Prostate gland (tissue), 2 donors: Measurements from ENCODE around the gene NCBP1.

Source experiments
- POLR2AphosphoS5 ChIP-seq: sonication (generic); formaldehyde crosslinking; IDR thresholded peaks from one replicate; pipeline ENCODE4 v1.6.1; 2017; ENCODE audit warnings: antibody characterized with exemption
- TF ChIP-seq, protein P1 (sequence below), 4 experiments: fragments of 200-600 bp in 2 of 4; fragments of 450-650 bp in 2 of 4; sonication (generic) in 2 of 4; IDR thresholded peaks; 1 replicate in 3 of 4; 2 replicates in 1 of 4; pipeline ENCODE4 v1.5.1; 2016 to 2019; ENCODE audit warnings: antibody characterized with exemption in 4 of 4, mild to moderate bottlenecking in 2 of 4, moderate library complexity in 2 of 4

DNA sequence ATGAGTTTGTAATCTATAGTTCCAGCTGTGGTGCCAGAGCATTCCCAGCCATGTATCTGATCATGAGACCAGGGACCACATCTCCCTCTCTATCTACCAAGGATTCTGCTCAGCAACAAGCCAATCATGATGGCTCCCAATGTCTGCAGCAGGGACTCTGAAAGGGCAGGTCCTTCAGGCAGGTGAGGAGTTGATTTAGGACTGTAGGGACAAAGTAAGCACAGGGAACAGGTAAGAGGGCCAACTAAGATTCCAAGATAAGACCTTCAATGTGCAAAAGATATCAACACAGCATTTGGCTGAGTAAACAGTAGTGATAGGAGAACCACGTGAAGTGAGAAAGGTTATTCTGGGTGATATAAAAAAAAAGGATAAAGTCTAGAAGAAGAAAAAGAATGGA, 55.0 kb downstream of the NCBP1 start:
- TF ChIP-seq, protein P1, sequence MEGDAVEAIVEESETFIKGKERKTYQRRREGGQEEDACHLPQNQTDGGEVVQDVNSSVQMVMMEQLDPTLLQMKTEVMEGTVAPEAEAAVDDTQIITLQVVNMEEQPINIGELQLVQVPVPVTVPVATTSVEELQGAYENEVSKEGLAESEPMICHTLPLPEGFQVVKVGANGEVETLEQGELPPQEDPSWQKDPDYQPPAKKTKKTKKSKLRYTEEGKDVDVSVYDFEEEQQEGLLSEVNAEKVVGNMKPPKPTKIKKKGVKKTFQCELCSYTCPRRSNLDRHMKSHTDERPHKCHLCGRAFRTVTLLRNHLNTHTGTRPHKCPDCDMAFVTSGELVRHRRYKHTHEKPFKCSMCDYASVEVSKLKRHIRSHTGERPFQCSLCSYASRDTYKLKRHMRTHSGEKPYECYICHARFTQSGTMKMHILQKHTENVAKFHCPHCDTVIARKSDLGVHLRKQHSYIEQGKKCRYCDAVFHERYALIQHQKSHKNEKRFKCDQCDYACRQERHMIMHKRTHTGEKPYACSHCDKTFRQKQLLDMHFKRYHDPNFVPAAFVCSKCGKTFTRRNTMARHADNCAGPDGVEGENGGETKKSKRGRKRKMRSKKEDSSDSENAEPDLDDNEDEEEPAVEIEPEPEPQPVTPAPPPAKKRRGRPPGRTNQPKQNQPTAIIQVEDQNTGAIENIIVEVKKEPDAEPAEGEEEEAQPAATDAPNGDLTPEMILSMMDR (IDR thresholded peaks at IDR 0.05), result no peak
- no peak for TF ChIP-seq POLR2AphosphoS5
